ENCODE measurements around the gene GLE1.
"Not testable (repeated sequence)": the region's sequence is repeated elsewhere in the genome, so short reads cannot be mapped to it uniquely, and the experiment has no call there.

GLE1 gene

GRCh38 chr9:128552744-128553440 is 48.4 kb downstream of the GLE1 start:
- DNase-seq: peak; percentile 64

- DNase-seq: no peak
Observed at GRCh38 chr9:128553728-128554127, 49.2 kb downstream of the GLE1 start.

- DNase-seq: peak; percentile 34
Observed at GRCh38 chr9:128554155-128554862, 49.8 kb downstream of the GLE1 start.

GRCh38 chr9:128555180-128555721 is 50.7 kb downstream of the GLE1 start:
- DNase-seq: no peak

GRCh38 chr9:128556276-128556675 is 51.8 kb downstream of the GLE1 start:
- no peak for DNase-seq

GRCh38 chr9:128556926-128557634 is 52.6 kb downstream of the GLE1 start:
- DNase-seq: no peak

- DNase-seq: peak; percentile 10
Observed at GRCh38 chr9:128558431-128559310, 54.2 kb downstream of the GLE1 start.

GRCh38 chr9:128565578-128565977 is 61.1 kb downstream of the GLE1 start:
- DNase-seq: no peak

- no peak for DNase-seq
Observed at GRCh38 chr9:128568470-128569078, 64.1 kb downstream of the GLE1 start.

- DNase-seq: no peak
Observed at GRCh38 chr9:128575469-128575868, 71.0 kb downstream of the GLE1 start.

- no peak for DNase-seq
Observed at GRCh38 chr9:128575916-128576315, 71.4 kb downstream of the GLE1 start.

GRCh38 chr9:128577206-128577605 is 72.7 kb downstream of the GLE1 start:
- DNase-seq: no peak

GRCh38 chr9:128579194-128579593 is 74.7 kb downstream of the GLE1 start:
- no peak for DNase-seq

- DNase-seq: no peak
Observed at GRCh38 chr9:128580731-128581130, 76.2 kb downstream of the GLE1 start.

GRCh38 chr9:128585155-128585554 is 80.6 kb downstream of the GLE1 start:
- DNase-seq: not testable (repeated sequence)

- DNase-seq: not testable (repeated sequence)
Observed at GRCh38 chr9:128586934-128587333, 82.4 kb downstream of the GLE1 start.

GRCh38 chr9:128587453-128587852 is 82.9 kb downstream of the GLE1 start:
- peak; percentile 19 for DNase-seq

GRCh38 chr9:128588581-128589233 is 84.2 kb downstream of the GLE1 start:
- DNase-seq: no peak
